Right lobe of liver (tissue), 6 donors: ENCODE results near the gene TOR3A. TPM values are rescaled to one million over a fixed set of nuclear protein-coding genes. Genes with fewer than 3 reads are reported as not detected.
"Not testable (repeated sequence)": the region's sequence is repeated elsewhere in the genome, so short reads cannot be mapped to it uniquely, and the experiment has no call there.

Experiments
- ATAC-seq, 4 donors: fragments of 200-7000 bp; cut with Tn5 transposase; one replicate each; pipeline ENCODE4 v1.9.1; 2020; ENCODE audit warnings: mild to moderate bottlenecking in 4 of 4, moderate library complexity in 4 of 4
- DNase-seq, 3 donors: peaks; one replicate each; pipeline ENCODE4 v3.0.0-alpha.2; 2020
- H3K27ac ChIP-seq, 3 donors: fragments of 200-600 bp; one replicate each; pipeline ENCODE4 v1.8.0; 2022
- H3K27me3 ChIP-seq, 2 donors: fragments of 200-600 bp; one replicate each; pipeline ENCODE4 v1.8.0; 2022
- H3K36me3 ChIP-seq, 4 donors: fragments of 200-600 bp; sonication (generic) in 1 of 4; one replicate each; pipeline versions ENCODE4 v1.5.1 to v1.8.0; 2017 to 2022; ENCODE audit warnings: control low read depth in 1 of 4
- H3K4me1 ChIP-seq, 4 donors: fragments of 200-600 bp; sonication (generic) in 1 of 4; one replicate each; pipeline versions ENCODE4 v1.5.1 to v1.8.0; 2017 to 2022; ENCODE audit warnings: control low read depth in 1 of 4
- H3K4me3 ChIP-seq, 3 donors: fragments of 200-600 bp; one replicate each; pipeline ENCODE4 v1.8.0; 2022
- H3K9me3 ChIP-seq, 4 donors: fragments of 200-600 bp; sonication (generic) in 1 of 4; one replicate each; pipeline versions ENCODE4 v1.5.1 to v1.8.0; 2017 to 2022; ENCODE audit warnings: control low read depth in 1 of 4
- CTCF ChIP-seq, 4 donors: fragments of 200-600 bp in 3 of 4; fragments of 450-650 bp in 1 of 4; IDR thresholded peaks; one replicate each; pipeline versions ENCODE4 v1.5.1 to v1.8.0; 2016 to 2022; ENCODE audit warnings: antibody characterized with exemption in 4 of 4, mild to moderate bottlenecking in 2 of 4
- POLR2A ChIP-seq: fragments of 450-650 bp; IDR thresholded peaks from one replicate; pipeline ENCODE4 v1.6.1; 2017; ENCODE audit warnings: antibody characterized with exemption, mild to moderate bottlenecking
- WGBS: methylation state at CpG from one replicate; pipeline ENCODE4 v1.1.6; 2018; ENCODE audit warnings: low coverage, low lambda C conversion rate; ENCODE audit not compliant: insufficient coverage; ENCODE audit errors: missing lambda C conversion rate; 5-methylcytosine and 5-hydroxymethylcytosine counted together
- intact Hi-C, 2 donors: fragments of 100-400 bp; cut with DNase I; formaldehyde crosslinking; loops; one replicate each; pipeline versions ENCODE4 v1.11.2 to v1.14.1; 2022
- long read RNA-seq: library from polyadenylated mRNA; unstranded; transcript quantifications from one replicate; pipeline ENCODE4 v2.0.0, GENCODE V29; 2019
- total RNA-seq, 6 experiments: library from RNA; depleted of rRNA in 2 of 6; stranded (reverse); fragments of >200 nt in 2 of 6; fragmentation: NEBNext Ultra II Directional in 3 of 6; extraction: Animal tissue kit (Norgen Biotek cat#: 25700) in 3 of 6; gene quantifications; one replicate each; pipeline versions ENCODE4 v1.1.0 to v1.2.4, GENCODE V29; 2016 to 2023
- donor health status: DM: no; HTN: yes; CAD: no.
- donor health status: DM: no; HTN: no; CAD: no.
- donor health status: DM: no; HTN: no; CAD: no.
- donor health status: DM: no; HTN: yes; CAD: no.
- donor health status: DM: no; HTN: yes; CAD: no.

TOR3A gene
- 10 to 100 TPM in 4 of 6 experiments, 1 to 10 TPM in 2; 4.7 to 52.8 (median 13.1) TPM for total RNA-seq
- long read RNA-seq, partial matches to known transcripts = 0 of 2 reads
- long read RNA-seq, other reads (novel, unspliced or antisense) = 0 of 2 reads

- 1% methylated on average over 16 of the region's 51 CpGs for WGBS
- intact Hi-C loops = no loop called here
- H3K4me3 ChIP-seq = peak within 1 kb of the TSS; percentile 95 to 99 (median 98)
- TF ChIP-seq POLR2A = peak; percentile 96
- TF ChIP-seq CTCF (IDR thresholded peaks at IDR 0.05) = no peak
- H3K36me3 ChIP-seq = peaks cover 0 to 4% (median 0%) of the 10 kb centered on the region in 4 donors
- H3K27me3 ChIP-seq = no peaks in the 10 kb centered on the region
- no peaks in the 10 kb centered on the region for H3K9me3 ChIP-seq
- peak; percentile 93 to 97 (median 96) for ATAC-seq
- H3K4me1 ChIP-seq = peaks cover 0 to 13% (median 6%) of the 10 kb centered on the region in 4 donors
- DNase-seq = peak; percentile 96 to 98 (median 98)
- peak within 1 kb of the TSS; percentile 58 to 84 (median 67) for H3K27ac ChIP-seq
These were observed at the start of gene TOR3A for GRCh38 chr1:179081687-179082332. Gene TOR3A, plus strand, starts transcription at chr1:179082070. Its CDS starts 59 bp downstream, at chr1:179082129.

- TF ChIP-seq POLR2A (no peak), CTCF (IDR thresholded peaks at IDR 0.05) (no peak)
- DNase-seq (no peak), ATAC-seq (peak in 2 of 4 donors; percentile 35 to 39)
- Histone ChIP-seq H3K4me3 (no peak overlapping the region), H3K9me3 (no peaks in the 10 kb centered on the region), H3K27ac (no peak overlapping the region), H3K27me3 (no peaks in the 10 kb centered on the region), H3K4me1 (peaks cover 0 to 8% (median 1%) of the 10 kb centered on the region in 4 donors), H3K36me3 (no peaks in the 10 kb centered on the region)
- WGBS = 86% methylated on average over 1 of the region's 1 CpG
- intact Hi-C loops = no loop called here
These were observed 47.1 kb upstream of the TOR3A start for GRCh38 chr1:179034720-179035119.

GRCh38 chr1:179036844-179037465 lies 44.9 kb upstream of the TOR3A start:
- Histone ChIP-seq H3K27me3 (no peaks in the 10 kb centered on the region), H3K4me1 (peaks cover 0 to 1% (median 0%) of the 10 kb centered on the region in 4 donors), H3K9me3 (no peaks in the 10 kb centered on the region), H3K4me3 (no peak overlapping the region), H3K27ac (no peak overlapping the region), H3K36me3 (no peaks in the 10 kb centered on the region)
- WGBS = 70% methylated on average over 2 of the region's 2 CpGs
- no peak for ATAC-seq
- no peak for TF ChIP-seq POLR2A
- TF ChIP-seq CTCF (IDR thresholded peaks at IDR 0.05) = no peak
- intact Hi-C loops = no loop called here
- DNase-seq = no peak

- Histone ChIP-seq H3K4me3 (no peak overlapping the region), H3K27me3 (no peaks in the 10 kb centered on the region), H3K9me3 (no peaks in the 10 kb centered on the region), H3K4me1 (no peaks in the 10 kb centered on the region), H3K27ac (no peak overlapping the region), H3K36me3 (no peaks in the 10 kb centered on the region)
- no peak for TF ChIP-seq POLR2A
- no peak for TF ChIP-seq CTCF (IDR thresholded peaks at IDR 0.05)
- DNase-seq (no peak), ATAC-seq (no peak)
- intact Hi-C loops = no loop called here
- WGBS = 46% methylated on average over 1 of the region's 1 CpG
These were observed 43.2 kb upstream of the TOR3A start for GRCh38 chr1:179038528-179039281.

- intact Hi-C loops, H3K27me3 ChIP-seq, DNase-seq, H3K9me3 ChIP-seq, ATAC-seq, H3K4me1 ChIP-seq, H3K36me3 ChIP-seq, H3K4me3 ChIP-seq, H3K27ac ChIP-seq: not testable (repeated sequence)
- 83% methylated on average over 6 of the region's 9 CpGs for WGBS
These were observed 42.2 kb upstream of the TOR3A start for GRCh38 chr1:179039502-179040174.

GRCh38 chr1:179040175-179040551 lies 41.7 kb upstream of the TOR3A start:
- H3K4me1 ChIP-seq, intact Hi-C loops, ATAC-seq, H3K27ac ChIP-seq, H3K9me3 ChIP-seq, H3K4me3 ChIP-seq, DNase-seq, H3K27me3 ChIP-seq, H3K36me3 ChIP-seq: not testable (repeated sequence)
- WGBS = 93% methylated on average over 4 of the region's 27 CpGs
